GM06990 (cell line): ENCODE results near the gene PLCL1.

ENCODE experiments used
- DNase-seq: peaks from one replicate; pipeline ENCODE4 v3.0.0-alpha.2; 2011; ENCODE audit not compliant: insufficient read length; ENCODE audit errors: extremely low read depth
- H3K27me3 ChIP-seq: replicated peaks from 2 replicates; pipeline ENCODE4 v1.6.0; 2011; ENCODE audit warnings: low read length; ENCODE audit not compliant: control insufficient read depth, insufficient read depth
- H3K36me3 ChIP-seq: 2 replicates; pipeline ENCODE4 v1.5.1; 2011; ENCODE audit warnings: low read length; ENCODE audit not compliant: control insufficient read depth, insufficient read depth
- H3K4me3 ChIP-seq: replicated peaks from 2 replicates; pipeline ENCODE4 v1.5.1; 2011; ENCODE audit warnings: low read depth, mild to moderate bottlenecking, control low read depth, low read length
- TF ChIP-seq, protein P1 (sequence below): IDR thresholded peaks from 2 replicates; pipeline ENCODE4 v1.5.1; 2011; ENCODE audit warnings: low read length, control low read depth, mild to moderate bottlenecking, inconsistent platforms; ENCODE audit not compliant: insufficient read depth, poor library complexity, severe bottlenecking

Gene PLCL1

DNA sequence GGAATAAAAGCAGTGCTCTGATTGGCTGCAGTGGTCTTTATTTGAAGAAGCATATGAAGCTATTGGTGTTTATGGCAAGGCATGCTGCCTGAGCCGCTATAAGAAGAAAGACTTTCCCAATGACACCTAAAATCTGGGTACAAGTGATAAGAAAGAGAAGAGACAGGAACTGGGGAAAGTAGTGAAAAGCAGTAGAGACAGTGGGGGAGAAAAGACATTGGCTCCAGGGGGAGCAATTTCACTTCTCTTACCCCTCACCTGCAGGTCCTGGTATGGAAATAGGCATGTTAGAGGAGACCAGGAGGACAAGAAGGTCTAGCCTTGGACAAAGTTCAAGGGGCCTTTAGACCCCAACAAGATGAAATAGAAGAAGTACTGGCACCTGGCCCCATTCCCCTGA, 47.1 kb downstream of the PLCL1 start:
- DNase-seq: no peak

DNA sequence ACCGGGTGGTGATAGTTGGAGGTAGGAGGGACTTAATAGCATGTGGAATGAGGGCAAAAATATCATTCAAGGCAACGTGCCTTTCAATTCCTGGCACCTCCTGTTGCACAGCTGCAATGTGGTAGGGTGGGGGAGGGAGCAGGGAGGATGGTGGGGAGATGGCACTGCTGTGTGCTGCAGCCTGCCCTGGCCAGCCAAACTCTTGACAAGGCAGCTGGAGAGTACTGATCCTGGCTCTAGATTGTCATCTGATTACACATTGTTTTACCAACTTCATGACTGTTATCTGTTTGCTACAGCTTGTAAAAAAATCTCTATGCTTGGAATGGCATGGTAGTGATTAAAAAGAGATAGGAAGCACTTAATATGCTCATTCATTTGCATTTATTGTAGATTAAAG, 47.7 kb downstream of the PLCL1 start:
- no peak for DNase-seq
- TF ChIP-seq, protein P1, sequence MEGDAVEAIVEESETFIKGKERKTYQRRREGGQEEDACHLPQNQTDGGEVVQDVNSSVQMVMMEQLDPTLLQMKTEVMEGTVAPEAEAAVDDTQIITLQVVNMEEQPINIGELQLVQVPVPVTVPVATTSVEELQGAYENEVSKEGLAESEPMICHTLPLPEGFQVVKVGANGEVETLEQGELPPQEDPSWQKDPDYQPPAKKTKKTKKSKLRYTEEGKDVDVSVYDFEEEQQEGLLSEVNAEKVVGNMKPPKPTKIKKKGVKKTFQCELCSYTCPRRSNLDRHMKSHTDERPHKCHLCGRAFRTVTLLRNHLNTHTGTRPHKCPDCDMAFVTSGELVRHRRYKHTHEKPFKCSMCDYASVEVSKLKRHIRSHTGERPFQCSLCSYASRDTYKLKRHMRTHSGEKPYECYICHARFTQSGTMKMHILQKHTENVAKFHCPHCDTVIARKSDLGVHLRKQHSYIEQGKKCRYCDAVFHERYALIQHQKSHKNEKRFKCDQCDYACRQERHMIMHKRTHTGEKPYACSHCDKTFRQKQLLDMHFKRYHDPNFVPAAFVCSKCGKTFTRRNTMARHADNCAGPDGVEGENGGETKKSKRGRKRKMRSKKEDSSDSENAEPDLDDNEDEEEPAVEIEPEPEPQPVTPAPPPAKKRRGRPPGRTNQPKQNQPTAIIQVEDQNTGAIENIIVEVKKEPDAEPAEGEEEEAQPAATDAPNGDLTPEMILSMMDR: no peak
- Histone ChIP-seq H3K4me3 (no peak overlapping the region), H3K36me3 (no peaks in the 10 kb centered on the region), H3K27me3 (no peaks in the 10 kb centered on the region)

More for the DNA sequence above, 47.1 kb downstream of the PLCL1 start:
- H3K27me3 ChIP-seq: no peaks in the 10 kb centered on the region
- TF ChIP-seq, protein P1: peak; percentile 41
- no peak overlapping the region for H3K4me3 ChIP-seq
- no peaks in the 10 kb centered on the region for H3K36me3 ChIP-seq

DNA sequence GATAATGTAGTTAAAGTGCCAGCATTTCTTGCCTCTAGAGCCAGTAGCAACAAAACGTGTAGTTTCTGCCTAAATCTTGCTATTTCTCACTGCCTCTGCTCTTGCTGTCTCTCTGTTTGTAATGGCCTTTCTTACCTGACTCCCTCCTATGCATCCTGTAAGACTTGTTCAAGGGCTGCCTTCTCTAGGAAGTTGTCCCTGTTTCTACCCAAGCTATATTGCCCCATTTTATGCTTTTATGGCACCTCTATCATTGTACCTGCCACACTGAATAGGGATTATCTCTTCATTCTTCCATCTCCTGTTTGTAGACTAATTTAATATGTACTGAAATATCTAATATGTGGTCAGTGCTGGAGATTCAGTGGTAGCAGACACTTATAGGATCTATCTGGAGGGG, 49.2 kb downstream of the PLCL1 start:
- TF ChIP-seq, protein P1: no peak
- Histone ChIP-seq H3K27me3 (no peaks in the 10 kb centered on the region), H3K36me3 (no peaks in the 10 kb centered on the region), H3K4me3 (no peak overlapping the region)
- DNase-seq: no peak

DNA sequence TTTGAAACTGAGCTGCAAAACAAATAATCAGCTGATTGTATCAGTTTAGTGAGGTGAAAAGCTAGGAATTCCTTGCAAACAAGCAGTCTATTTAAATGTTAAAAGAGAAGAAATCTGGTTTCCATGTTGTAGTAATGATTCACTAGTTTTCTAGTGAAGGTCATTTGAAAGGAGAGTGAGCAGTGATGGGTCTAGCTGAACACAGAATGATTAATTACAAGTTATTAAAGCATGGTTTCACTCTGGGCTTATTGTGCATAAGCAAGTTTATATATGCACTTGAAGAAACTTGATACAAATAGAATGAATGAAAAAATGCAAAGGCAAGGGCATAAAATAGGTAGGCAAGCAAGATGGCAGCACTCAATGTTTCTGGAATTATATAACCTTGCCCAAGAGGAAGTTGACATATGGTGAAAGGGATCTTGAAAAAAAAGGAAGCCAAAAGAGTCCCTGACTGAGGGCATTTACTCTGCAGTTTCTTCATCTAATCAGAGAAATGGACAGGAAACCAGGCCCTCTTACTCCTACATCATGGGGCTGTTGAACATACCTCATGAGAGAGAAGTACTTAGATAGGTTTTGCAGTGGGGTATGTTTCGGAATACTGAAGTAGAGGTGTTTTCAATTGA, 53.2 kb downstream of the PLCL1 start:
- H3K27me3 ChIP-seq: no peaks in the 10 kb centered on the region
- TF ChIP-seq, protein P1: no peak
- H3K4me3 ChIP-seq: no peak overlapping the region
- no peak for DNase-seq
- H3K36me3 ChIP-seq: no peaks in the 10 kb centered on the region

DNA sequence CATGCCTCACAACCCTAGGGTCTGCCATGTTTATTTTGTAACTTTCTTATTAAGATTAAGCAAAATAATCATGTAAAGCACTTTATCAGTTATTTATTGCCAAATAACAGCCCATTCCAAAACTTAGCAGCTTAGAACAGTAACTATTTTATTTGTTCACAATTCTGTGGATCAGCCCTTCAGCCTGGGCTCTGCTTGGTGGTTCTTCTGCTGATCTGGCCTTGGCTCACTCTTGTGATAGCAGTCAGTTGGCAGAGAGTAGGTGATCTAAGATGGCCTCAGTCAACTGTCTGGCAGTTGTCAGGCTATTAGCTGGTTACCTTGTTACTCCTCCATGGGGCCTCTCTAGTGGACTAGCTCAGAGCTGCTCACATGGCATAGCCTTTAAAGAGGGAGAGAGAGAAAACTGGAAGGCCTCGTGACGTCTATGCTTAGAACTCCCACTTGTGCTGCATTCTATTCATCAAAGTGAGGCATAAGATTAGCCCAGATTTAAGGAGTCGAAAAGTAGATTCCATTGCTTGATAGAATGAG, 54.3 kb downstream of the PLCL1 start:
- TF ChIP-seq, protein P1: no peak
- DNase-seq: no peak
- no peaks in the 10 kb centered on the region for H3K36me3 ChIP-seq
- no peaks in the 10 kb centered on the region for H3K27me3 ChIP-seq
- no peak overlapping the region for H3K4me3 ChIP-seq
